ENCODE data around the gene TMEM212. TPM values are rescaled to one million over a fixed set of nuclear protein-coding genes. Genes with fewer than 3 reads are reported as not detected.

TMEM212 gene
- total and polyA plus RNA-seq, 2 of the 13 experiments (the other 11 are each of a cell fraction or from before 2014, with no cell fraction given): not detected

DNA sequence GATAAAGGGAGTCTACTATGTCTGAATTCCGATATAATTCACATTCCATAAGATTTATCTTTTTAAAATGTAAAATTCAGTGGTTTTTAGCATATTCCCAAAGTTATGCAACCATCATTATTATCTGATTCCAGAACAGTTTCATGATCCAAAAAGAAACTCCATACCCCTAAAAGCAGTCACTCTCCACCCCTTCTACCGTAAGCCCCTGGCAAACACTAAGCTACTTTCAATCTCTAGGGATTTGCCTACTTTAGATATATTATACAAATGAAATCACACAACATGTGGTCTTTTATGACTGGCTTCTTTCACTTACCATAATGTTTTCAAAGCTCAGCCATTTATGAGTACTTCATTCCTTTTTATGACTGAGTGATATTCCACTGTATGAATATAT lies 65.6 kb downstream of the TMEM212 start (continued):
- TF ChIP-seq, protein P1, sequence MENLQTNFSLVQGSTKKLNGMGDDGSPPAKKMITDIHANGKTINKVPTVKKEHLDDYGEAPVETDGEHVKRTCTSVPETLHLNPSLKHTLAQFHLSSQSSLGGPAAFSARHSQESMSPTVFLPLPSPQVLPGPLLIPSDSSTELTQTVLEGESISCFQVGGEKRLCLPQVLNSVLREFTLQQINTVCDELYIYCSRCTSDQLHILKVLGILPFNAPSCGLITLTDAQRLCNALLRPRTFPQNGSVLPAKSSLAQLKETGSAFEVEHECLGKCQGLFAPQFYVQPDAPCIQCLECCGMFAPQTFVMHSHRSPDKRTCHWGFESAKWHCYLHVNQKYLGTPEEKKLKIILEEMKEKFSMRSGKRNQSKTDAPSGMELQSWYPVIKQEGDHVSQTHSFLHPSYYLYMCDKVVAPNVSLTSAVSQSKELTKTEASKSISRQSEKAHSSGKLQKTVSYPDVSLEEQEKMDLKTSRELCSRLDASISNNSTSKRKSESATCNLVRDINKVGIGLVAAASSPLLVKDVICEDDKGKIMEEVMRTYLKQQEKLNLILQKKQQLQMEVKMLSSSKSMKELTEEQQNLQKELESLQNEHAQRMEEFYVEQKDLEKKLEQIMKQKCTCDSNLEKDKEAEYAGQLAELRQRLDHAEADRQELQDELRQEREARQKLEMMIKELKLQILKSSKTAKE (CRISPR knock-in tag; IDR thresholded peaks at IDR 0.05; ENCODE audit: borderline replicate concordance): no peak
- TF ChIP-seq ZNF589 (CRISPR knock-in tag; conservative IDR thresholded peaks at IDR 0.05) (no peak), ZNF674 (CRISPR knock-in tag; IDR thresholded peaks at IDR 0.05; ENCODE audit: low read depth) (no peak), ZNF557 (CRISPR knock-in tag; IDR thresholded peaks at IDR 0.05) (no peak), GPN1 (CRISPR knock-in tag; IDR thresholded peaks at IDR 0.05; ENCODE audit: borderline replicate concordance) (no peak), ZMYM2 (CRISPR knock-in tag; IDR thresholded peaks at IDR 0.05) (no peak)
- TF ChIP-seq, protein P2, sequence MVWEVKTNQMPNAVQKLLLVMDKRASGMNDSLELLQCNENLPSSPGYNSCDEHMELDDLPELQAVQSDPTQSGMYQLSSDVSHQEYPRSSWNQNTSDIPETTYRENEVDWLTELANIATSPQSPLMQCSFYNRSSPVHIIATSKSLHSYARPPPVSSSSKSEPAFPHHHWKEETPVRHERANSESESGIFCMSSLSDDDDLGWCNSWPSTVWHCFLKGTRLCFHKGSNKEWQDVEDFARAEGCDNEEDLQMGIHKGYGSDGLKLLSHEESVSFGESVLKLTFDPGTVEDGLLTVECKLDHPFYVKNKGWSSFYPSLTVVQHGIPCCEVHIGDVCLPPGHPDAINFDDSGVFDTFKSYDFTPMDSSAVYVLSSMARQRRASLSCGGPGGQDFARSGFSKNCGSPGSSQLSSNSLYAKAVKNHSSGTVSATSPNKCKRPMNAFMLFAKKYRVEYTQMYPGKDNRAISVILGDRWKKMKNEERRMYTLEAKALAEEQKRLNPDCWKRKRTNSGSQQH (CRISPR knock-in tag; IDR thresholded peaks at IDR 0.05; ENCODE audit: low read depth): no peak

Other genes starting within 250 kb of the TMEM212 start
- 27.1 and 33.6 TPM in 2 replicates for gene PLD1, start 32.9 kb upstream of the TMEM212 start, total RNA-seq (2016; rRNA removed; fragmentation: Illumina TruSeq; extraction: Trizol)
- 50.3 and 59.4 TPM in 2 replicates for gene PLD1, start 32.9 kb upstream of the TMEM212 start, polyA plus RNA-seq (2011; rRNA removed)
- gene FNDC3B, start 196.2 kb downstream of the TMEM212 start, total RNA-seq (2016; rRNA removed; fragmentation: Illumina TruSeq; extraction: Trizol): 103 and 110 TPM in 2 replicates
- 74.8 and 82.8 TPM in 2 replicates for gene FNDC3B, start 196.2 kb downstream of the TMEM212 start, polyA plus RNA-seq (2011; rRNA removed)

All from HepG2 (cell line).